ENCODE results near the gene OTOP2. TPM values are rescaled to one million over a fixed set of nuclear protein-coding genes. Genes with fewer than 3 reads are reported as not detected.

Gene OTOP2
- total RNA-seq, 2 donors from 2014 or later: not detected

GRCh38 chr17:74900208-74900607, 23.9 kb upstream of the OTOP2 start:
- Histone ChIP-seq H3K27ac (no peak overlapping the region), H3K9me3 (no peaks in the 10 kb centered on the region)

GRCh38 chr17:74901353-74902135, 22.5 kb upstream of the OTOP2 start:
- Histone ChIP-seq H3K9me3 (no peaks in the 10 kb centered on the region), H3K36me3 (replicated peaks in 1 of 2; ENCODE audit: insufficient read depth in 1 of 2, low read depth in 2 of 2) (no peaks in the 10 kb centered on the region), H3K27ac (no peak overlapping the region), H3K27me3 (no peaks in the 10 kb centered on the region), H3K4me3 (no peak overlapping the region), H3K4me1 (no peaks in the 10 kb centered on the region)
- 63 to 72% methylated on average over 13 to 14 of the region's 14 CpGs for WGBS, 2 donors
- no peak for TF ChIP-seq POLR2A (IDR thresholded peaks at IDR 0.05)
- TF ChIP-seq, protein P1, sequence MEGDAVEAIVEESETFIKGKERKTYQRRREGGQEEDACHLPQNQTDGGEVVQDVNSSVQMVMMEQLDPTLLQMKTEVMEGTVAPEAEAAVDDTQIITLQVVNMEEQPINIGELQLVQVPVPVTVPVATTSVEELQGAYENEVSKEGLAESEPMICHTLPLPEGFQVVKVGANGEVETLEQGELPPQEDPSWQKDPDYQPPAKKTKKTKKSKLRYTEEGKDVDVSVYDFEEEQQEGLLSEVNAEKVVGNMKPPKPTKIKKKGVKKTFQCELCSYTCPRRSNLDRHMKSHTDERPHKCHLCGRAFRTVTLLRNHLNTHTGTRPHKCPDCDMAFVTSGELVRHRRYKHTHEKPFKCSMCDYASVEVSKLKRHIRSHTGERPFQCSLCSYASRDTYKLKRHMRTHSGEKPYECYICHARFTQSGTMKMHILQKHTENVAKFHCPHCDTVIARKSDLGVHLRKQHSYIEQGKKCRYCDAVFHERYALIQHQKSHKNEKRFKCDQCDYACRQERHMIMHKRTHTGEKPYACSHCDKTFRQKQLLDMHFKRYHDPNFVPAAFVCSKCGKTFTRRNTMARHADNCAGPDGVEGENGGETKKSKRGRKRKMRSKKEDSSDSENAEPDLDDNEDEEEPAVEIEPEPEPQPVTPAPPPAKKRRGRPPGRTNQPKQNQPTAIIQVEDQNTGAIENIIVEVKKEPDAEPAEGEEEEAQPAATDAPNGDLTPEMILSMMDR (IDR thresholded peaks at IDR 0.05): no peak
- ATAC-seq (no peak), DNase-seq (no peak)
- intact Hi-C loops (cut with DNase I): no loop called here

More at GRCh38 chr17:74900208-74900607, 23.9 kb upstream of the OTOP2 start:
- no peak overlapping the region for H3K4me3 ChIP-seq
- no peaks in the 10 kb centered on the region for H3K27me3 ChIP-seq
- H3K4me1 ChIP-seq: no peaks in the 10 kb centered on the region
- ATAC-seq (no peak), DNase-seq (no peak)
- intact Hi-C loops (cut with DNase I): no loop called here
- TF ChIP-seq, protein P1 (IDR thresholded peaks at IDR 0.05): no peak
- TF ChIP-seq POLR2A (IDR thresholded peaks at IDR 0.05): no peak
- H3K36me3 ChIP-seq (replicated peaks in 1 of 2; ENCODE audit: insufficient read depth in 1 of 2, low read depth in 2 of 2): no peaks in the 10 kb centered on the region
- 79 to 82% methylated on average over 8 of the region's 8 CpGs for WGBS, 2 donors

DNA sequence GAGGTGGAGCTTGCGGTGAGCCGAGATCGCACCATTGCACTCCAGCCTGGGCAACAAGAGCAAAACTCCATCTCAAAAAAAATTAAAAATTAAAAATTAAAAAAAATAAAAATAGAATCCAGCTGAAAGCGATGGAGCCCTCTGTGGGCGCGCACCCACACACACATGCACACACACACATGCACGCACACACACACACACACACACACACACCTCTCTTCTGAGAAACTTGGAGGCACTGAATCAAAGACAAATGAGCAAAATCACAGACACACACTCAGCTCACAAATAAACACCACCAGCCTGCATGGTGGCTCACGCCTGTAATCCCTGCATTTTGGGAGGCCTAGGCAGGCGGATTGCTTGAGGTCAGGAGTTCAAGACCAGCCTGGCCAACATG, 21.0 kb upstream of the OTOP2 start:
- no peaks in the 10 kb centered on the region for H3K27me3 ChIP-seq
- WGBS, 2 donors: 82 to 83% methylated on average over 9 of the region's 9 CpGs

DNA sequence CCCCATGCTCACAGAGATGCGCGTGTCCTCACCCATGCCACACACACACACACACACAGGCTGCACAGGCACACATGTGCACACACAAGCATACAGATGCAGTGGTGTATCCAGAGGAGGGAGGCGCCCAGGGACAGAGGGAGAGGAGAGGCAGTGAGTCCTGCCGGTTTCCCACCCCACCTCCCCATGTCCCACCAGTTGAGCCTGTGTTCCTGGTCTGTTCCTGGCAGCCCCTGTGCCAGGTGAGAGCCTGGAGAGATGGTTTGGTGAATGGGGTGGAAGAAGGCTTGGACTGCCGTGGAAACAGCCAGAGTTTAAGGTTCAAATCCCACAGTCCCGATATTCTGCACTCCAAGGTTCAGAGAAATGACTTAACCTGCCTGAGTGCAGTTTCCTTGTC, 20.4 kb upstream of the OTOP2 start:
- no peaks in the 10 kb centered on the region for H3K9me3 ChIP-seq
- WGBS, 2 donors: 55 to 67% methylated on average over 4 to 6 of the region's 6 CpGs
- ATAC-seq: no peak
- H3K36me3 ChIP-seq (replicated peaks in 1 of 2; ENCODE audit: insufficient read depth in 1 of 2, low read depth in 2 of 2): no peaks in the 10 kb centered on the region
- H3K4me1 ChIP-seq: no peaks in the 10 kb centered on the region
- TF ChIP-seq, protein P1 (IDR thresholded peaks at IDR 0.05): no peak
- TF ChIP-seq POLR2A (IDR thresholded peaks at IDR 0.05): no peak
- no peak overlapping the region for H3K27ac ChIP-seq
- no peak for DNase-seq
- no peak overlapping the region for H3K4me3 ChIP-seq
- no peaks in the 10 kb centered on the region for H3K27me3 ChIP-seq
- intact Hi-C loops (cut with DNase I): no loop called here

More for the DNA sequence above, 21.0 kb upstream of the OTOP2 start:
- ATAC-seq (no peak), DNase-seq (no peak)
- intact Hi-C loops (cut with DNase I): no loop called here
- H3K4me1 ChIP-seq: no peaks in the 10 kb centered on the region
- H3K27ac ChIP-seq: no peak overlapping the region
- no peak overlapping the region for H3K4me3 ChIP-seq
- no peaks in the 10 kb centered on the region for H3K9me3 ChIP-seq
- no peaks in the 10 kb centered on the region for H3K36me3 ChIP-seq (replicated peaks in 1 of 2; ENCODE audit: insufficient read depth in 1 of 2, low read depth in 2 of 2)
- TF ChIP-seq POLR2A (IDR thresholded peaks at IDR 0.05): no peak
- TF ChIP-seq, protein P1 (IDR thresholded peaks at IDR 0.05): no peak
